Activated CD4-positive, alpha-beta T cell treated with anti-CD3 and anti-CD28 coated beads, Interleukin-2, amount 10 ng/mL, durations not matched to agents 7 days and 5 days (primary cell): Measurements from ENCODE around the gene TNFRSF9. TPM values are rescaled to one million over a fixed set of nuclear protein-coding genes. Genes with fewer than 3 reads are reported as not detected.

Source experiments
- CTCF ChIA-PET: fragments of 350-600 bp; sonication (Branson Sonifier 250); formaldehyde crosslinking; loops from one replicate; lab custom pipeline; 2021; ENCODE audit warnings: antibody characterized with exemption; lab: Charles Lee
- POLR2A ChIA-PET: fragments of 350-600 bp; sonication (Branson Sonifier 250); formaldehyde crosslinking; loops from one replicate; lab custom pipeline; 2021; ENCODE audit warnings: antibody characterized with exemption; lab: Charles Lee
- DNase-seq: peaks from one replicate; pipeline ENCODE4 v3.0.0-alpha.2; 2020
- H3K27ac Mint-ChIP-seq: one replicate; pipeline ENCODE4 v1.8.0; 2021; ENCODE audit warnings: mild to moderate bottlenecking, moderate library complexity, mixed read lengths
- H3K27me3 Mint-ChIP-seq: one replicate; pipeline ENCODE4 v1.8.0; 2021; ENCODE audit warnings: mixed read lengths
- H3K36me3 Mint-ChIP-seq: one replicate; pipeline ENCODE4 v1.8.0; 2021; ENCODE audit warnings: low read depth, mixed read lengths
- H3K4me1 Mint-ChIP-seq: one replicate; pipeline ENCODE4 v1.8.0; 2021; ENCODE audit warnings: mixed read lengths
- H3K4me3 Mint-ChIP-seq: one replicate; pipeline ENCODE4 v1.8.0; 2021; ENCODE audit warnings: mild to moderate bottlenecking, moderate library complexity, mixed read lengths
- H3K9me3 Mint-ChIP-seq: one replicate; pipeline ENCODE4 v1.8.0; 2021; ENCODE audit warnings: mixed read lengths
- total RNA-seq, 2 experiments: library from RNA; stranded (reverse); gene quantifications; one replicate each; pipeline ENCODE4 v1.2.3, GENCODE V29; 2021

TNFRSF9 gene
- total RNA-seq: under 1 TPM; 0.57 to 0.62 TPM

- ChIA-PET CTCF (interaction anchor here (0.6 to 1.2 kb wide), 7 partner anchors 8 to 1478 kb away, joined by 3 to 5 read pairs (median 4); no protein-coding TSS in a partner anchor), POLR2A (no interaction called here)
- Mint-ChIP-seq H3K4me1 (peaks cover 27% of the 10 kb centered on the region), H3K4me3 (peak within 1 kb of the TSS; percentile 50), H3K9me3 (no peaks in the 10 kb centered on the region), H3K27ac (no peak within 1 kb of the TSS), H3K27me3 (peaks cover 37% of the 10 kb centered on the region), H3K36me3 (peaks cover 3% of the 10 kb centered on the region)
- DNase-seq: no peak
Measured at GRCh38 chr1:7940745-7941436, at the start of gene TNFRSF9. TNFRSF9 (minus strand) TSS chr1:7940839; CDS start chr1:7939994, 845 bp downstream.

- no peaks in the 10 kb centered on the region for H3K9me3 Mint-ChIP-seq
- no peak for DNase-seq
- H3K4me1 Mint-ChIP-seq: no peaks in the 10 kb centered on the region
- ChIA-PET POLR2A (no interaction called here), CTCF (interaction anchor here (0.6 to 0.7 kb wide), 2 partner anchors 24 to 305 kb away, joined by 6 read pairs; no protein-coding TSS in a partner anchor)
- no peak overlapping the region for H3K4me3 Mint-ChIP-seq
- no peak overlapping the region for H3K27ac Mint-ChIP-seq
- peaks cover 15% of the 10 kb centered on the region for H3K36me3 Mint-ChIP-seq
- no peaks in the 10 kb centered on the region for H3K27me3 Mint-ChIP-seq
Measured at GRCh38 chr1:7989762-7990428, 49.3 kb upstream of the TNFRSF9 start.

GRCh38 chr1:7988576-7988975, 47.9 kb upstream of the TNFRSF9 start:
- no peak for DNase-seq
- no peaks in the 10 kb centered on the region for H3K9me3 Mint-ChIP-seq
- no peak overlapping the region for H3K27ac Mint-ChIP-seq
- H3K4me1 Mint-ChIP-seq: peaks cover 2% of the 10 kb centered on the region
- POLR2A ChIA-PET: no interaction called here
- peaks cover 24% of the 10 kb centered on the region for H3K36me3 Mint-ChIP-seq
- H3K27me3 Mint-ChIP-seq: no peaks in the 10 kb centered on the region
- CTCF ChIA-PET: no interaction called here
- no peak overlapping the region for H3K4me3 Mint-ChIP-seq

- H3K27me3 Mint-ChIP-seq: no peaks in the 10 kb centered on the region
- no peak for DNase-seq
- peaks cover 5% of the 10 kb centered on the region for H3K4me1 Mint-ChIP-seq
- H3K9me3 Mint-ChIP-seq: no peaks in the 10 kb centered on the region
- peak overlapping the region; percentile 2 for H3K27ac Mint-ChIP-seq
- no peak overlapping the region for H3K4me3 Mint-ChIP-seq
- ChIA-PET POLR2A (no interaction called here), CTCF (interaction anchor here (0.7 to 2.4 kb wide), 2 partner anchors 12 to 28 kb away, joined by 3 to 8 read pairs; no protein-coding TSS in a partner anchor)
- peaks cover 24% of the 10 kb centered on the region for H3K36me3 Mint-ChIP-seq
Measured at GRCh38 chr1:7987528-7987927, 46.9 kb upstream of the TNFRSF9 start.

GRCh38 chr1:7985851-7986612, 45.4 kb upstream of the TNFRSF9 start:
- CTCF ChIA-PET: interaction anchor here (2.4 kb wide), 1 partner anchor 10 kb away, joined by 8 read pairs; no protein-coding TSS in a partner anchor

GRCh38 chr1:7984811-7985210, 44.2 kb upstream of the TNFRSF9 start:
- peaks cover 13% of the 10 kb centered on the region for H3K4me1 Mint-ChIP-seq
- POLR2A ChIA-PET: no interaction called here
- no peaks in the 10 kb centered on the region for H3K27me3 Mint-ChIP-seq

More at GRCh38 chr1:7985851-7986612, 45.4 kb upstream of the TNFRSF9 start:
- no peak for DNase-seq
- peaks cover 9% of the 10 kb centered on the region for H3K4me1 Mint-ChIP-seq
- H3K4me3 Mint-ChIP-seq: no peak overlapping the region
- POLR2A ChIA-PET: no interaction called here
- peaks cover 27% of the 10 kb centered on the region for H3K36me3 Mint-ChIP-seq
- H3K27ac Mint-ChIP-seq: no peak overlapping the region
- no peaks in the 10 kb centered on the region for H3K27me3 Mint-ChIP-seq
- no peaks in the 10 kb centered on the region for H3K9me3 Mint-ChIP-seq

GRCh38 chr1:7983086-7983778, 42.6 kb upstream of the TNFRSF9 start:
- H3K36me3 Mint-ChIP-seq: peaks cover 35% of the 10 kb centered on the region
- H3K27ac Mint-ChIP-seq: no peak overlapping the region
- ChIA-PET CTCF (interaction anchor here (0.5 to 1.7 kb wide), 6 partner anchors 9 to 366 kb away, joined by 3 to 4 read pairs (median 3); no protein-coding TSS in a partner anchor), POLR2A (no interaction called here)
- no peak overlapping the region for H3K4me3 Mint-ChIP-seq
- no peaks in the 10 kb centered on the region for H3K27me3 Mint-ChIP-seq
- DNase-seq: no peak
- H3K9me3 Mint-ChIP-seq: no peaks in the 10 kb centered on the region
- H3K4me1 Mint-ChIP-seq: peaks cover 13% of the 10 kb centered on the region

More at GRCh38 chr1:7984811-7985210, 44.2 kb upstream of the TNFRSF9 start:
- no peak for DNase-seq
- H3K27ac Mint-ChIP-seq: no peak overlapping the region
- CTCF ChIA-PET: interaction anchor here (0.7 to 1.3 kb wide), 3 partner anchors 31 to 364 kb away, joined by 3 to 4 read pairs (median 3); no protein-coding TSS in a partner anchor
- H3K9me3 Mint-ChIP-seq: no peaks in the 10 kb centered on the region
- H3K4me3 Mint-ChIP-seq: no peak overlapping the region
- peaks cover 24% of the 10 kb centered on the region for H3K36me3 Mint-ChIP-seq

GRCh38 chr1:7980984-7981383, 40.3 kb upstream of the TNFRSF9 start:
- H3K27ac Mint-ChIP-seq: peak overlapping the region; percentile 33
- POLR2A ChIA-PET: no interaction called here
- H3K27me3 Mint-ChIP-seq: no peaks in the 10 kb centered on the region
- H3K4me1 Mint-ChIP-seq: peaks cover 13% of the 10 kb centered on the region
- peaks cover 37% of the 10 kb centered on the region for H3K36me3 Mint-ChIP-seq
- H3K9me3 Mint-ChIP-seq: no peaks in the 10 kb centered on the region
- H3K4me3 Mint-ChIP-seq: no peak overlapping the region
- no peak for DNase-seq
- CTCF ChIA-PET: interaction anchor here (0.6 to 1.4 kb wide), 3 partner anchors 17 to 469 kb away, joined by 3 to 4 read pairs (median 4); no protein-coding TSS in a partner anchor

- ChIA-PET POLR2A (no interaction called here), CTCF (interaction anchor here (0.6 to 1.6 kb wide), 8 partner anchors 11 to 375 kb away, joined by 3 to 13 read pairs (median 3); partner anchors contain the start of gene PARK7)
- Mint-ChIP-seq H3K27ac (no peak overlapping the region), H3K27me3 (no peaks in the 10 kb centered on the region), H3K4me3 (no peak overlapping the region), H3K4me1 (peaks cover 3% of the 10 kb centered on the region), H3K9me3 (no peaks in the 10 kb centered on the region), H3K36me3 (peaks cover 49% of the 10 kb centered on the region)
- peak; percentile 19 for DNase-seq
Measured at GRCh38 chr1:7975212-7975865, 34.7 kb upstream of the TNFRSF9 start.

GRCh38 chr1:7973086-7973485, 32.4 kb upstream of the TNFRSF9 start:
- ChIA-PET CTCF (no interaction called here), POLR2A (no interaction called here)
- Mint-ChIP-seq H3K9me3 (no peaks in the 10 kb centered on the region), H3K27me3 (no peaks in the 10 kb centered on the region), H3K4me1 (peaks cover 2% of the 10 kb centered on the region), H3K36me3 (peaks cover 45% of the 10 kb centered on the region), H3K4me3 (no peak overlapping the region), H3K27ac (no peak overlapping the region)
- no peak for DNase-seq

- Mint-ChIP-seq H3K4me1 (peaks cover 4% of the 10 kb centered on the region), H3K4me3 (no peak overlapping the region), H3K36me3 (peaks cover 43% of the 10 kb centered on the region), H3K27ac (no peak overlapping the region), H3K27me3 (no peaks in the 10 kb centered on the region), H3K9me3 (no peaks in the 10 kb centered on the region)
- POLR2A ChIA-PET: interaction anchor here (0.7 kb wide), 1 partner anchor 478 kb away, joined by 3 read pairs; no protein-coding TSS in a partner anchor
- CTCF ChIA-PET: interaction anchor here (0.5 kb wide), 1 partner anchor 305 kb away, joined by 3 read pairs; no protein-coding TSS in a partner anchor
- DNase-seq: no peak
Measured at GRCh38 chr1:7972285-7972684, 31.6 kb upstream of the TNFRSF9 start.
